KOPT-K1 (cell line): ENCODE measurements around the gene SERP2.

ENCODE experiments used
- H3K27ac ChIP-seq: fragments of 200-600 bp; sonication (generic); 2 replicates; pipeline ENCODE4 v1.5.1; 2016; ENCODE audit warnings: antibody characterized with exemption, mild to moderate bottlenecking, low read depth, low read length; ENCODE audit not compliant: poor library complexity, severe bottlenecking
- H3K36me3 ChIP-seq: fragments of 200-600 bp; sonication (generic); 2 replicates; pipeline ENCODE4 v1.5.1; 2017; ENCODE audit warnings: antibody characterized with exemption, mild to moderate bottlenecking, low read length, moderate library complexity; ENCODE audit not compliant: insufficient read depth
- H3K9me3 ChIP-seq: fragments of 200-600 bp; sonication (generic); 2 replicates; pipeline ENCODE4 v1.5.1; 2017; ENCODE audit warnings: antibody characterized with exemption, low read length, mild to moderate bottlenecking; ENCODE audit not compliant: insufficient read depth, poor library complexity, severe bottlenecking

Gene SERP2

GRCh38 chr13:44422755-44423643 is 49.4 kb downstream of the SERP2 start:
- Histone ChIP-seq H3K36me3 (no peaks in the 10 kb centered on the region), H3K9me3 (peaks cover 6% of the 10 kb centered on the region), H3K27ac (no peak overlapping the region)

GRCh38 chr13:44423824-44424223 is 50.2 kb downstream of the SERP2 start:
- peaks cover 6% of the 10 kb centered on the region for H3K9me3 ChIP-seq
- no peaks in the 10 kb centered on the region for H3K36me3 ChIP-seq
- H3K27ac ChIP-seq: no peak overlapping the region

DNA sequence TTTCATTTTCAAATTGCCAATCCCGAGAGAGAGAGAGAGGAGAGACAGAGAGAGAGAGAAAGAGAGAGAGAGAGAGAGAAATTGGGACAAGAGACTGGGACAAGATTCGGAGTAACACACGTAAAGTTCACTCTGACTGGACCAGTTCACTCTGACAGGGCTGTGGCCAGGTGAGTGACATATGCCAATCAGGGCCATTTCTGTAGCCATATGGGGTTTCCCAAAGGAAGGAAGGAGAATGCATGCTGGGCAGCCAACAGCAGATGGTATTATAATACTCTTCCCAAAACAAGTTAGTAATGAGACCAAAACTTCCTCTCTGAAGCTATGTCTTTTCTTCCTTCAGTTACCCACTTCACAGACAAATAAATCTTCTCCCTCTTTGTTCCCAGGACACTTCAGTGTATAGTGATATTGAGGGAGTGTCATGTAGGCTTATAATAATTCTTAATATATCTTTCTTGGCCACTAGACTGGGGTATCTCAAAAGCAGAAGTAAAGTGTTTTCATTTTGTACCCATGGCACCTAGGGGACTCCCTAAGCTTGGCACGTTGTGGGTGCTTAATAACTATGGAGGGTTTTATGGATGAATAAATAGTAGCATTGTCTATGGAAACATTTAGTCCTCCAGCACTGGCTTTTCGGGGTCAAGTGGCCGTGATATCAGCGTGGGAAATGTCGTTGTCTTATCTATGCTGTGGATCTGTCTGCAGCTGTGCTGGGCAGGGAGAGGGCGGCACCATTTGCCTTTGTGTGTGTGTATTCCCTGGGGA is 51.6 kb downstream of the SERP2 start:
- no peak overlapping the region for H3K27ac ChIP-seq

DNA sequence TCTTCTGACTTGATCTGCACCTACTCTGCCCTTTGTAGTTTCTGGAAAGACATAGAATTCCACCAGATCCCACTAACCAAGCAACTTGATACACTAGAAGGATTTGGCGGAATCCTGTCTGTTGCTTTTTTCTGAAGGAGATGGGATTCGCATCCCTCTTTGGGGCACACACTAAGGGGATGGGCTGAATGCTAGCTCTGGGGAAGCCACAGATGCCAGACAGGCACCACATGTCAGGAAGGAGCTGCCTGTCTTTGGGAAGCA is 52.1 kb downstream of the SERP2 start:
- Histone ChIP-seq H3K9me3 (peaks cover 6% of the 10 kb centered on the region), H3K27ac (no peak overlapping the region), H3K36me3 (no peaks in the 10 kb centered on the region)

More for the DNA sequence above, 51.6 kb downstream of the SERP2 start:
- Histone ChIP-seq H3K9me3 (peaks cover 6% of the 10 kb centered on the region), H3K36me3 (no peaks in the 10 kb centered on the region)

- Histone ChIP-seq H3K36me3 (no peaks in the 10 kb centered on the region), H3K27ac (no peak overlapping the region), H3K9me3 (peaks cover 6% of the 10 kb centered on the region)
Observed at GRCh38 chr13:44426461-44426860, 52.8 kb downstream of the SERP2 start.

DNA sequence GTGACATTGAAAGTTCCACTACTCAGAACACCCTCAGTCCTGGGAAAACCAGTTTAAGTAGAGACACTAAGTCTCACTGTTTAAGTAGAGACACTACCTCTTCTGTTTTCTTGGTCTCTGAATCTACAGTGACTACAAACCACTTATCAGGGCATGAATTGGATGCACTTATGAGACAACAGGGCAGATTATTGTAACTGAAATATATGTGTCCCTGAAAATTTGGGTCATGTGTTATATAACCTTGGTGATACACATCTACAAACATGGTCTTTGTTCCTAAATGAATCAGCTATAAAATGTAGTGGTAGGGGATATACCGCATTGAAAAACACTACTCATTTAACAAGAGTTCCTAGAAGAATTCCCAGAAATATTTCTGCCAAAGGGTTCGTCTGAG is 55.7 kb downstream of the SERP2 start:
- H3K36me3 ChIP-seq: peaks cover 19% of the 10 kb centered on the region

DNA sequence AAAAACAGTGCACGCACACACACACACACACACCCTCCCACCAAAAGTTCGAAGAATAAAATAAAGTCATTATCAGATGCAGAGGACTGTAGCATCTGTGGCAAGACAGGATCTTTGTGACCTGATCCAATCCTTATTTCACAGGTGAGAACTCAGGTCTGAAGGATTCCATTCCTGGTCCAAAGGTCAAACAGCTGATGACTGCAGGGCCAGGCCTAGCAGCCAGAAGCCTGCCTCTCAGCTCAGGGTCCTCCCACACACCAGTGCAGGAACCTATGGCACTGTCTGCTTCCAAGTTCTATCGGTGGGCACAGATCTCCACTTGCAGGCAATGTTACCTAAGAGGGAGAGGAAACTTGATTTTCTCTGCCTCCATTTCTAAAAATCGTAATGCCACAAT is 57.5 kb downstream of the SERP2 start:
- Histone ChIP-seq H3K9me3 (peaks cover 6% of the 10 kb centered on the region), H3K36me3 (peaks cover 25% of the 10 kb centered on the region), H3K27ac (no peak overlapping the region)

More for the DNA sequence above, 55.7 kb downstream of the SERP2 start:
- no peak overlapping the region for H3K27ac ChIP-seq
- H3K9me3 ChIP-seq: peaks cover 6% of the 10 kb centered on the region

DNA sequence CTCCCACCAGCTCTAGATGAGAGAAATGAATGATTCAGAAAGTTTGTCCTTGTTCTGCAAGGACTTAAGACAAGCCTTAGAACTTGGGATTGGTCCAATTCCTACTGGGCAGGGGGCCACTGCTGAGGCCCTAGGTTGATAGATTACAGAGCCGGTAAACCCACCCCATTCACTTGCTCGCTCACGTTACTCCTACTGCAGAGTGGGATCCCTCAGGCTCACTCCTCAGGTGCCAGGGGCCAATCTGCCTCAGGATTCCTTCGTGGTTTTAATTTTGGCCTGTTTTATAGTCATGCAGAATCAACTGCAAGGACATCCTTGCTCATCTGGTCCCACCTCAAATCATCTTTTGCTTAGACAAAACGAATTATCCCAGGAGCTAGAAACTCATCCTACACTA is 59.0 kb downstream of the SERP2 start:
- H3K27ac ChIP-seq: no peak overlapping the region
- H3K36me3 ChIP-seq: peaks cover 25% of the 10 kb centered on the region
- H3K9me3 ChIP-seq: peaks cover under 1% of the 10 kb centered on the region

DNA sequence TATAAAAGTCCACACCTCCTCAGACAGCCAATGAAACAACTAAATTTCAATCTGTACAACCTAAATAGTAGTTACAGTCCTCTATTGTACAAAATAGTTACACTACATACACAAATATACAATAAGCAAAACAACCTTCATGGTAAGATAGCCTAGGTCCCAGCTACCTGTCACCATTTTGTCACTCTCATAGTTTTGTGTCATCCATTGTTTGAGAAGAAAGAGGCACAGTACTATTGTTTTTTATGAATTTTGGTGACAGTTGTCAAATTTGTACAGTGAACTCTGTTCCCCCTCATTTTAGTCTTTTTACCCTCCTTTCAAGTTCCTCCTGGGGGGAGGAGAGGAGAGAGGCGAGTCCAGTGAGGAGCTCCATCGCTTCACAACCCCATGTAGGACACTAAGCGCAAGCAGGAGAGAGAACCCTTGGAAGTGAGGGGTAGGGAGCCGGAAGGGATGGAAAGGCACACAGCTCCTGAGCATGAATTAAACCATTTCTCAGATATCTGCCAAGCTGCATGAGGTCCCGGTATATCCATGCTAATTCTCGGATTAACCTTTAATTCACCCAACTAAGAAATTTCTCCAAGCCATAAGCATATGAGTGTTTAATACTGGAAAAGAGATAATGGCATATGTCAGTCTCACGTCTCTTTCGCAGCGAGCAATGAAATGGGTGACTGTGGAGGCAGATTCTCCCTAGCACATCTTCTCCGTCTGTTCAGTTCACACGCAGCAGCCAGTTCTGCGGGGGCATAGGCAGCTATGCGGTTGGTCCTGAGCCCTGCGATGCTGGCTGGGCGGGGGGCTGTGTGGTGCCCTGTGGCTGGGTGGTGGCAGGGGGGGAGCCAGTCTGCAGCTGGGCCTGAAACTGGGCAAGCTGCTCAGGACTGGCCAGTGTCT is 60.5 kb downstream of the SERP2 start:
- Histone ChIP-seq H3K9me3 (no peaks in the 10 kb centered on the region), H3K36me3 (peaks cover 25% of the 10 kb centered on the region), H3K27ac (peak overlapping the region; percentile 88)

DNA sequence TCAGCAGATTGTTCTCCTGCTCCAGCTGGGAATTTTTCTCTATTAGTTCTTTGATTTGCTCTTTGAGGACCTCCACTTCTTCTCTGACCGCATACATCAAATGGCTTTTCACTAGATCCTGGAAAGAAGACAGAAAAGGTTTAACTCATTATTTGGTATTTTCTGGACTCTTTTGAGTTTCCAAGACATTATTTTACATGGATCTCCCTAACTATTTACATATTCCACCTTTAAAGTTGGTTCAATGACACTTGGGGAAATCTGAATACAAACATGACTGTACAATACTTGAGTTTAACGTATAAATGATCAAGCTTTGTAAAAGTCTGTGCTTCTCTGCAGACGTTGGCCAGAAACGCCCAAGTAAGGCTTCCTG is 61.1 kb downstream of the SERP2 start:
- Histone ChIP-seq H3K27ac (peak overlapping the region; percentile 88), H3K36me3 (peaks cover 25% of the 10 kb centered on the region), H3K9me3 (no peaks in the 10 kb centered on the region)

- Histone ChIP-seq H3K9me3 (no peaks in the 10 kb centered on the region), H3K27ac (peak overlapping the region; percentile 88), H3K36me3 (peaks cover 25% of the 10 kb centered on the region)
Observed at GRCh38 chr13:44435142-44435918, 61.7 kb downstream of the SERP2 start.

DNA sequence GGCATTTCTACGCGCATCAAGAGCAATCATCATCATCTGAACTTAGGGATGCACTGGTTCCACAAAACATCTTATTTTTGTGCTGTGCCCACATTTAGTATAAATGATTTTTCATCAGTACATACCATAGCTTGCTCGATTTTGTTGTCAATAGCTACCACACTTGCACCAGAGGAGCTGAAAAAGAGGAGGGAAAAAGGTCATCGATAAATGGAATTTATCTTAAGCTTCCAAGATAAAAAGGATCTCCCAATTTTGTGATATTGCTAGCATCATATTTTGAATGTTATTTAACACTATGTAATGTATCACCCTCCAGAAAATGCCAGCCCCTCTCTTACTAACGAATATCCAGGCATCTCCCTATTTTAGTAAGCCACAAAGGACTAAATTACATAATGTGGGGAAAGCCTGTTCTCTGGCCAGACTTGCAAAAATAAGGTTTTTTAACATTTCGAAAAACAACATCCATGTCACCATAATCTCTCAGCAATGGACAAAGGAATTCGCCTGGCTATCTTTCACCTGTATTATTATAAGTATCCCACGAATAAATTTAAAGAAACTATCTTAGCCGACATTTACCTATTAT is 62.4 kb downstream of the SERP2 start:
- H3K36me3 ChIP-seq: peaks cover 25% of the 10 kb centered on the region
- H3K27ac ChIP-seq: peak overlapping the region; percentile 88
- no peaks in the 10 kb centered on the region for H3K9me3 ChIP-seq

DNA sequence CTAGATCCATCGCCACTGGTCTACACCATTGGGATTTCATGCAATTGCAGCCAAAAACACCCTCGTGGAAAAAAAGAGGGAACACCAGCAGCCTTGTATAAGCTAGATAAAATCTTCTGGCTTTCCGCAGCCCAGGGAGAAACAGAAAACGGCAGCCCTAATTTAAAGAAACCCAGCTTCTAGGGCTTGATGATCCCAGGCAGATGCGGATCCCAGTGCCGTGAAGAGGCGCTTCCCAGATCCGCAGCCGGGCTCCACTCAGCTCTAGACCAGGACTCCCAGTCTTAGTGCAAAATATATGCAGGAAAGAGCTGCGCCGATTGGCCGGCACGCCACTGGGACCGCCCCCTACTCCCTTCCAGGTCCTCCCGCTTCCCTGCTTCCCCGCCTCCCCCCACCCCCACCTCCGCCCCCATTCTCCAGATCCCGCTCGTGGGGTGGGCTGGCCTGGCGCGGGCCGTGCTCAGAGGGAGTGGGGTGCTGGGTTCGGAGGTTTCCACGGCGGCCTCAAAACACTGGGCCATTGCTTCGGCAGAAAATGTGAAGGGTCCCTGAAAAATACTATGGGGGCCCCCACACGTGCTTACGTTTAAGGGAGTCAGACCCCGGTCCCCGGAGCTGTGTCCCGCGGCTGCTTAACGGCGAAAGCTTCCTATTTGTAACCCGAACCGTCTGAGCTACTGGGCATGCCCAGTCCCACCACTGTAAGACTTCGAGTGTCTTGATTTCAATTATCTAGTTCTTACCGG is 63.1 kb downstream of the SERP2 start:
- H3K36me3 ChIP-seq: peaks cover 25% of the 10 kb centered on the region
- H3K27ac ChIP-seq: peak overlapping the region; percentile 88
- H3K9me3 ChIP-seq: no peaks in the 10 kb centered on the region
